Common myeloid progenitor, CD34-positive (primary cell): Measurements from ENCODE around the gene CNRIP1.

Experiments used
- CTCF ChIA-PET: fragments of 350-600 bp; sonication (Branson Sonifier 250); formaldehyde crosslinking; loops from one replicate; lab custom pipeline; 2021; ENCODE audit warnings: antibody characterized with exemption; lab: Charles Lee
- POLR2A ChIA-PET: fragments of 350-600 bp; sonication (Branson Sonifier 250); formaldehyde crosslinking; loops from one replicate; lab custom pipeline; 2021; ENCODE audit warnings: antibody characterized with exemption; lab: Charles Lee
- DNase-seq, 3 donors: peaks; one replicate each; pipeline versions ENCODE4 v3.0.0 to v3.0.0-alpha.2; 2013
- H3K27ac ChIP-seq, 2 experiments: 1 replicate in 1 of 2; 2 replicates in 1 of 2; pipeline ENCODE4 v1.7.0; 2013; ENCODE audit warnings: inconsistent platforms in 2 of 2, low read length in 2 of 2, mild to moderate bottlenecking in 2 of 2, low read depth in 1 of 2, moderate library complexity in 1 of 2; ENCODE audit not compliant: severe bottlenecking in 2 of 2, insufficient read depth in 1 of 2, poor library complexity in 1 of 2
- H3K27me3 ChIP-seq, 5 experiments: replicated peaks in 2 of 5; 1 replicate in 3 of 5; 2 replicates in 2 of 5; pipeline versions ENCODE4 v1.6.1 to v1.7.0; 2013; ENCODE audit warnings: low read length in 4 of 5, mild to moderate bottlenecking in 2 of 5, moderate library complexity in 2 of 5, inconsistent platforms in 1 of 5; ENCODE audit not compliant: insufficient read depth in 5 of 5, control insufficient read depth in 4 of 5
- H3K36me3 ChIP-seq, 4 experiments: 1 replicate in 2 of 4; 2 replicates in 2 of 4; pipeline versions ENCODE4 v1.6.1 to v1.7.0; 2013; ENCODE audit warnings: low read length in 3 of 4, control low read depth in 1 of 4, mild to moderate bottlenecking in 1 of 4; ENCODE audit not compliant: control insufficient read depth in 4 of 4, insufficient read depth in 4 of 4
- H3K4me1 ChIP-seq, 4 experiments: 1 replicate in 3 of 4; 2 replicates in 1 of 4; pipeline versions ENCODE4 v1.6.1 to v1.7.1; 2013; ENCODE audit warnings: low read length in 3 of 4, mild to moderate bottlenecking in 3 of 4, control low read depth in 1 of 4, inconsistent platforms in 1 of 4, moderate library complexity in 1 of 4; ENCODE audit not compliant: control insufficient read depth in 4 of 4, insufficient read depth in 4 of 4; ENCODE audit errors: control extremely low read depth in 1 of 4
- H3K4me3 ChIP-seq, 7 experiments: 1 replicate in 4 of 7; 2 replicates in 3 of 7; pipeline versions ENCODE4 v1.5.1 to v1.7.0; 2013; ENCODE audit warnings: mild to moderate bottlenecking in 7 of 7, low read length in 6 of 7, moderate library complexity in 6 of 7, inconsistent platforms in 2 of 7, low read depth in 2 of 7, control low read depth in 1 of 7; ENCODE audit not compliant: insufficient read depth in 4 of 7, control insufficient read depth in 1 of 7; ENCODE audit errors: extremely low read depth in 1 of 7
- H3K9me3 ChIP-seq, 5 experiments: 1 replicate in 4 of 5; 2 replicates in 1 of 5; pipeline versions ENCODE4 v1.6.1 to v1.7.1; 2013; ENCODE audit warnings: low read length in 4 of 5, mild to moderate bottlenecking in 2 of 5, inconsistent platforms in 1 of 5, low read depth in 1 of 5, moderate library complexity in 1 of 5; ENCODE audit not compliant: control insufficient read depth in 4 of 5, insufficient read depth in 2 of 5; ENCODE audit errors: control extremely low read depth in 1 of 5
- WGBS: methylation state at CpG from one replicate; pipeline ENCODE4 v1.1.5; 2013; ENCODE audit not compliant: insufficient coverage; 5-methylcytosine and 5-hydroxymethylcytosine counted together

Gene CNRIP1

GRCh38 chr2:68328901-68329300 is 9.2 kb upstream of the CNRIP1 start:
- H3K4me1 ChIP-seq, result no peaks in the 10 kb centered on the region
- no peak overlapping the region for H3K27ac ChIP-seq
- CTCF ChIA-PET, result interaction anchor here (0.9 kb wide), 1 partner anchor 207 kb away, joined by 3 read pairs; no protein-coding TSS in a partner anchor
- DNase-seq, result no peak
- no peaks in the 10 kb centered on the region for H3K9me3 ChIP-seq
- POLR2A ChIA-PET, result no interaction called here
- H3K4me3 ChIP-seq, result no peak overlapping the region
- 82% methylated on average over 4 of the region's 5 CpGs for WGBS
- H3K36me3 ChIP-seq, result no peaks in the 10 kb centered on the region
- no peaks in the 10 kb centered on the region for H3K27me3 ChIP-seq

GRCh38 chr2:68325056-68325455 is 5.3 kb upstream of the CNRIP1 start:
- H3K4me3 ChIP-seq, result no peak overlapping the region
- DNase-seq, result no peak
- H3K27ac ChIP-seq, result no peak overlapping the region
- H3K27me3 ChIP-seq, result peaks cover 0 to 10% (median 2%) of the 10 kb centered on the region in 5 experiments
- 96% methylated on average over 3 of the region's 3 CpGs for WGBS
- H3K9me3 ChIP-seq, result no peaks in the 10 kb centered on the region
- ChIA-PET POLR2A (interaction anchor here (0.7 kb wide), 1 partner anchor 11 kb away, joined by 3 read pairs; no protein-coding TSS in a partner anchor), CTCF (interaction anchor here (1.3 to 1.5 kb wide), 2 partner anchors 10 to 32 kb away, joined by 3 read pairs; no protein-coding TSS in a partner anchor)
- H3K4me1 ChIP-seq, result peaks cover 3 to 5% (median 4%) of the 10 kb centered on the region in 4 experiments
- H3K36me3 ChIP-seq, result no peaks in the 10 kb centered on the region

- Histone ChIP-seq H3K27me3 (peaks cover 0 to 36% (median 3%) of the 10 kb centered on the region in 5 experiments), H3K4me1 (peaks cover 5 to 21% (median 17%) of the 10 kb centered on the region in 4 experiments), H3K36me3 (no peaks in the 10 kb centered on the region), H3K27ac (no peak overlapping the region), H3K9me3 (no peaks in the 10 kb centered on the region), H3K4me3 (peak overlapping the region in 6 of 7 experiments; percentile 63 to 82 (median 72))
- peak; percentile 60 to 85 (median 84) for DNase-seq
- WGBS, result 7% methylated on average over 6 of the region's 11 CpGs
- ChIA-PET CTCF (interaction anchor here (0.7 to 2.3 kb wide), 9 partner anchors 9 to 412 kb away, joined by 3 to 10 read pairs (median 5); no protein-coding TSS in a partner anchor), POLR2A (interaction anchor here (0.6 to 2.2 kb wide), 2 partner anchors 32 to 59 kb away, joined by 5 to 6 read pairs; no protein-coding TSS in a partner anchor)
Measured at GRCh38 chr2:68320118-68320641, 431 bp upstream of the CNRIP1 start.

GRCh38 chr2:68318914-68319397 is 793 bp downstream of the CNRIP1 start:
- Histone ChIP-seq H3K27ac (no peak overlapping the region), H3K9me3 (peaks cover 0 to 1% (median 0%) of the 10 kb centered on the region in 5 experiments), H3K36me3 (no peaks in the 10 kb centered on the region), H3K4me1 (peaks cover 5 to 21% (median 17%) of the 10 kb centered on the region in 4 experiments), H3K4me3 (peak overlapping the region; percentile 48 to 82 (median 72)), H3K27me3 (peaks cover 0 to 36% (median 3%) of the 10 kb centered on the region in 5 experiments)
- 6% methylated on average over 23 of the region's 27 CpGs for WGBS
- peak in 1 of 3 donors; percentile 13 for DNase-seq
- ChIA-PET POLR2A (interaction anchor here (2.2 kb wide), 1 partner anchor 33 kb away, joined by 6 read pairs; no protein-coding TSS in a partner anchor), CTCF (interaction anchor here (0.9 to 2.3 kb wide), 5 partner anchors 8 to 134 kb away, joined by 3 to 10 read pairs (median 6); no protein-coding TSS in a partner anchor)

- ChIA-PET POLR2A (interaction anchor here (2.2 kb wide), 1 partner anchor 34 kb away, joined by 6 read pairs; no protein-coding TSS in a partner anchor), CTCF (interaction anchor here (2.3 kb wide), 1 partner anchor 14 kb away, joined by 10 read pairs; no protein-coding TSS in a partner anchor)
- DNase-seq, result no peak
- WGBS, result 87% methylated on average over 17 of the region's 27 CpGs
- Histone ChIP-seq H3K36me3 (no peaks in the 10 kb centered on the region), H3K9me3 (peaks cover 0 to 1% (median 0%) of the 10 kb centered on the region in 5 experiments), H3K27me3 (peaks cover 0 to 36% (median 3%) of the 10 kb centered on the region in 5 experiments), H3K4me1 (peaks cover 5 to 21% (median 17%) of the 10 kb centered on the region in 4 experiments), H3K27ac (no peak overlapping the region), H3K4me3 (peak overlapping the region in 5 of 7 experiments; percentile 63 to 82 (median 73))
Measured at GRCh38 chr2:68317971-68318913, 1.5 kb downstream of the CNRIP1 start.

- WGBS, result 80% methylated on average over 2 of the region's 2 CpGs
- H3K4me1 ChIP-seq, result peaks cover 5 to 21% (median 17%) of the 10 kb centered on the region in 4 experiments
- no peaks in the 10 kb centered on the region for H3K36me3 ChIP-seq
- peaks cover 0 to 1% (median 0%) of the 10 kb centered on the region in 5 experiments for H3K9me3 ChIP-seq
- POLR2A ChIA-PET, result no interaction called here
- H3K27ac ChIP-seq, result no peak overlapping the region
- CTCF ChIA-PET, result interaction anchor here (1.0 to 1.5 kb wide), 4 partner anchors 13 to 41 kb away, joined by 3 to 7 read pairs (median 3); no protein-coding TSS in a partner anchor
- no peak overlapping the region for H3K4me3 ChIP-seq
- no peak for DNase-seq
- peaks cover 0 to 32% (median 3%) of the 10 kb centered on the region in 5 experiments for H3K27me3 ChIP-seq
Measured at GRCh38 chr2:68316111-68316510, 3.6 kb downstream of the CNRIP1 start.
